K562 (cell line): ENCODE results near the gene PES1. TPM values are rescaled to one million over a fixed set of nuclear protein-coding genes. Genes with fewer than 3 reads are reported as not detected.

Experiments
- BMI1 ChIP-seq: fragments of 150-350 bp; IDR thresholded peaks from 2 replicates; pipeline ENCODE4 v1.6.1; 2014; ENCODE audit warnings: low read length
- BRCA1 ChIP-seq, 2 experiments: fragments of 450-650 bp in 1 of 2; sonication (generic) in 1 of 2; formaldehyde crosslinking in 1 of 2; IDR thresholded peaks; 2 replicates each; pipeline versions ENCODE4 v1.5.0 to v1.6.1; 2017 to 2020; ENCODE audit warnings: mild to moderate bottlenecking in 1 of 2, missing genetic modification reagents in 1 of 2
- HCFC1 ChIP-seq: IDR thresholded peaks from 2 replicates; pipeline ENCODE4 v1.6.1; 2012; ENCODE audit warnings: low read depth, low read length, improper control_type of control experiment
- KLF6 ChIP-seq: fragments of 250-450 bp; sonication (Bioruptor Pico); IDR thresholded peaks from 2 replicates; pipeline ENCODE4 v1.4.0; 2020; ENCODE audit warnings: mild to moderate bottlenecking, moderate library complexity, borderline replicate concordance
- RBM14 ChIP-seq: fragments of 200-400 bp; formaldehyde crosslinking; IDR thresholded peaks from 2 replicates; pipeline ENCODE4 v1.6.1; 2018; ENCODE audit warnings: low read depth, mild to moderate bottlenecking, low read length, moderate library complexity, borderline replicate concordance; ENCODE audit not compliant: insufficient read depth
- SIX5 ChIP-seq, 2 experiments: IDR thresholded peaks; 2 replicates each; pipeline ENCODE4 v1.6.1; 2011; ENCODE audit warnings: low read length in 2 of 2, borderline replicate concordance in 1 of 2, low read depth in 1 of 2, mild to moderate bottlenecking in 1 of 2, moderate library complexity in 1 of 2; ENCODE audit not compliant: insufficient read depth in 1 of 2
- ZBTB43 ChIP-seq: sonication (generic); formaldehyde crosslinking; IDR thresholded peaks from 2 replicates; pipeline ENCODE4 v1.8.0; 2023; ENCODE audit warnings: mild to moderate bottlenecking, missing genetic modification reagents
- ZNF589 ChIP-seq: fragments of 200-800 bp; sonication (Bioruptor generic); IDR thresholded peaks from 2 replicates; pipeline ENCODE4 v1.6.1; 2016; ENCODE audit warnings: low read depth, missing genetic modification characterization, missing compliant biosample characterization
- ZNF778 ChIP-seq: fragments of 450-650 bp; formaldehyde crosslinking; IDR thresholded peaks from 2 replicates; pipeline ENCODE4 v1.4.0; 2020; ENCODE audit warnings: mild to moderate bottlenecking, moderate library complexity
- polyA plus RNA-seq, 8 experiments: library from polyadenylated mRNA; depleted of rRNA in 4 of 8; stranded (reverse) in 5 of 8; unstranded in 3 of 8; fragments of >200 nt; fragmentation: Nextera tagmentation in 2 of 8; fragmentation: Illumina TruSeq in 1 of 8; extraction: Ambion mirVana in 2 of 8; extraction: Trizol in 1 of 8; gene quantifications; 2 replicates each; pipeline versions ENCODE4 v1.2.1 to v1.2.3, GENCODE V29; 2011 to 2014; ENCODE audit warnings: inconsistent platforms in 1 of 8, missing spikeins in 1 of 8
- total RNA-seq, 7 experiments: library from RNA; depleted of rRNA in 6 of 7; stranded (reverse); fragments of >200 nt in 6 of 7; fragmentation: Illumina TruSeq in 2 of 7; extraction: Trizol in 2 of 7; gene quantifications; 2 replicates each; pipeline versions ENCODE4 v1.2.1 to v1.2.3, GENCODE V29; 2011 to 2021; ENCODE audit warnings: low replicate concordance in 1 of 7
- TF ChIP-seq, protein P1 (sequence below): fragments of 450-650 bp; IDR thresholded peaks from 2 replicates; pipeline ENCODE4 v1.6.1; 2016; ENCODE audit warnings: mild to moderate bottlenecking
- TF ChIP-seq, protein P2 (sequence below): fragments of 450-650 bp; IDR thresholded peaks from 2 replicates; pipeline ENCODE4 v1.6.1; 2016; ENCODE audit warnings: mild to moderate bottlenecking, moderate library complexity

The PES1 gene
- total and polyA plus RNA-seq, 9 of the 15 experiments (the other 6 are each of a cell fraction or from before 2014, with no cell fraction given), result 6.5 to 158 (median 94.3) TPM

DNA sequence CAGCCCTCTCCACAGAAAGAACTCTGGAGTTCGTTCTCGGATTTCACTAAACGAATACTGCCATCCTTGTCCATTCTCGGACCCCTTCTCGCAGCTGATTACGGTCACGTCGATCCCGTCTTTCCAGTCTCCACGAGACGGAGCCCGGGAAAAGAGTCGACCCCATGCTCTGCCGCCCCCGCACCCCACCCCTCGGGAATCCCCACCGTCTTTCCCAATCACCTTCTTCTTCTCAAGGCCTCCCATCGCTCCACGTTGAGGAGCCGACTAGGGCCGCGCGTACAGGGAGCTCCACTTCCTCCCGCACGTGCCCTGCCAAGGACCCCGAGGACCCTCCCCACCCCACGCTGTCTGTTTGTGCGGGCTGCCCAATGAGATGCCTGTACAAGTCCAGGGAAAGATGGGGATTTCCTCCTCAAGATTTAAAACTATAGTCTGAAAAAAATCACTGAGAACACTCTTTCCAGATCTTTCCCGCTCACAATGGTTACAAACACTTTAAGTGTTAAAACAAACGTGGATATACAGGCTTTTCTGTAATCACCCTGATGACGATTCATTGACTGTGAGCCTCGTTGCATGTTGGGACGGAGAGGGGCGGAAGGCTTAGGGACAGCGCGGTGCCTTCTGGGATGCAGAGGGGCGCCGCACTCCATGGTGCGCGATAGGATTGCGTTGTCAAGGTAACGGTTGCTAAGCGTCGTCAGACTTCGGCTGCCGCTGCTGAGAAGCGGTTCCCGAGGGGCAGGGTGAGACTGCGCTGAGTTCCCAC, at the start of gene PES1 (continued):
- TF ChIP-seq, protein P1, sequence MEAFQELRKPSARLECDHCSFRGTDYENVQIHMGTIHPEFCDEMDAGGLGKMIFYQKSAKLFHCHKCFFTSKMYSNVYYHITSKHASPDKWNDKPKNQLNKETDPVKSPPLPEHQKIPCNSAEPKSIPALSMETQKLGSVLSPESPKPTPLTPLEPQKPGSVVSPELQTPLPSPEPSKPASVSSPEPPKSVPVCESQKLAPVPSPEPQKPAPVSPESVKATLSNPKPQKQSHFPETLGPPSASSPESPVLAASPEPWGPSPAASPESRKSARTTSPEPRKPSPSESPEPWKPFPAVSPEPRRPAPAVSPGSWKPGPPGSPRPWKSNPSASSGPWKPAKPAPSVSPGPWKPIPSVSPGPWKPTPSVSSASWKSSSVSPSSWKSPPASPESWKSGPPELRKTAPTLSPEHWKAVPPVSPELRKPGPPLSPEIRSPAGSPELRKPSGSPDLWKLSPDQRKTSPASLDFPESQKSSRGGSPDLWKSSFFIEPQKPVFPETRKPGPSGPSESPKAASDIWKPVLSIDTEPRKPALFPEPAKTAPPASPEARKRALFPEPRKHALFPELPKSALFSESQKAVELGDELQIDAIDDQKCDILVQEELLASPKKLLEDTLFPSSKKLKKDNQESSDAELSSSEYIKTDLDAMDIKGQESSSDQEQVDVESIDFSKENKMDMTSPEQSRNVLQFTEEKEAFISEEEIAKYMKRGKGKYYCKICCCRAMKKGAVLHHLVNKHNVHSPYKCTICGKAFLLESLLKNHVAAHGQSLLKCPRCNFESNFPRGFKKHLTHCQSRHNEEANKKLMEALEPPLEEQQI, result no peak
- TF ChIP-seq BRCA1 (IDR thresholded peaks at IDR 0.05) (no peak), BRCA1 (CRISPR knock-in tag; IDR thresholded peaks at IDR 0.05) (no peak), ZNF778 (CRISPR knock-in tag) (no peak), KLF6 (CRISPR knock-in tag) (no peak), HCFC1 (peak; percentile 96), BMI1 (peak; percentile 99), ZBTB43 (CRISPR knock-in tag) (no peak), RBM14 (no peak), ZNF589 (0 out of 2 replicates have a peak, but pooled peaks have one; percentile 53), SIX5 (IDR thresholded peaks at IDR 0.05; ENCODE audit: borderline replicate concordance in 1 of 2, insufficient read depth in 1 of 2, low read depth in 1 of 2, low read length in 2 of 2) (peak; percentile 73 to 79)
- TF ChIP-seq, protein P2, sequence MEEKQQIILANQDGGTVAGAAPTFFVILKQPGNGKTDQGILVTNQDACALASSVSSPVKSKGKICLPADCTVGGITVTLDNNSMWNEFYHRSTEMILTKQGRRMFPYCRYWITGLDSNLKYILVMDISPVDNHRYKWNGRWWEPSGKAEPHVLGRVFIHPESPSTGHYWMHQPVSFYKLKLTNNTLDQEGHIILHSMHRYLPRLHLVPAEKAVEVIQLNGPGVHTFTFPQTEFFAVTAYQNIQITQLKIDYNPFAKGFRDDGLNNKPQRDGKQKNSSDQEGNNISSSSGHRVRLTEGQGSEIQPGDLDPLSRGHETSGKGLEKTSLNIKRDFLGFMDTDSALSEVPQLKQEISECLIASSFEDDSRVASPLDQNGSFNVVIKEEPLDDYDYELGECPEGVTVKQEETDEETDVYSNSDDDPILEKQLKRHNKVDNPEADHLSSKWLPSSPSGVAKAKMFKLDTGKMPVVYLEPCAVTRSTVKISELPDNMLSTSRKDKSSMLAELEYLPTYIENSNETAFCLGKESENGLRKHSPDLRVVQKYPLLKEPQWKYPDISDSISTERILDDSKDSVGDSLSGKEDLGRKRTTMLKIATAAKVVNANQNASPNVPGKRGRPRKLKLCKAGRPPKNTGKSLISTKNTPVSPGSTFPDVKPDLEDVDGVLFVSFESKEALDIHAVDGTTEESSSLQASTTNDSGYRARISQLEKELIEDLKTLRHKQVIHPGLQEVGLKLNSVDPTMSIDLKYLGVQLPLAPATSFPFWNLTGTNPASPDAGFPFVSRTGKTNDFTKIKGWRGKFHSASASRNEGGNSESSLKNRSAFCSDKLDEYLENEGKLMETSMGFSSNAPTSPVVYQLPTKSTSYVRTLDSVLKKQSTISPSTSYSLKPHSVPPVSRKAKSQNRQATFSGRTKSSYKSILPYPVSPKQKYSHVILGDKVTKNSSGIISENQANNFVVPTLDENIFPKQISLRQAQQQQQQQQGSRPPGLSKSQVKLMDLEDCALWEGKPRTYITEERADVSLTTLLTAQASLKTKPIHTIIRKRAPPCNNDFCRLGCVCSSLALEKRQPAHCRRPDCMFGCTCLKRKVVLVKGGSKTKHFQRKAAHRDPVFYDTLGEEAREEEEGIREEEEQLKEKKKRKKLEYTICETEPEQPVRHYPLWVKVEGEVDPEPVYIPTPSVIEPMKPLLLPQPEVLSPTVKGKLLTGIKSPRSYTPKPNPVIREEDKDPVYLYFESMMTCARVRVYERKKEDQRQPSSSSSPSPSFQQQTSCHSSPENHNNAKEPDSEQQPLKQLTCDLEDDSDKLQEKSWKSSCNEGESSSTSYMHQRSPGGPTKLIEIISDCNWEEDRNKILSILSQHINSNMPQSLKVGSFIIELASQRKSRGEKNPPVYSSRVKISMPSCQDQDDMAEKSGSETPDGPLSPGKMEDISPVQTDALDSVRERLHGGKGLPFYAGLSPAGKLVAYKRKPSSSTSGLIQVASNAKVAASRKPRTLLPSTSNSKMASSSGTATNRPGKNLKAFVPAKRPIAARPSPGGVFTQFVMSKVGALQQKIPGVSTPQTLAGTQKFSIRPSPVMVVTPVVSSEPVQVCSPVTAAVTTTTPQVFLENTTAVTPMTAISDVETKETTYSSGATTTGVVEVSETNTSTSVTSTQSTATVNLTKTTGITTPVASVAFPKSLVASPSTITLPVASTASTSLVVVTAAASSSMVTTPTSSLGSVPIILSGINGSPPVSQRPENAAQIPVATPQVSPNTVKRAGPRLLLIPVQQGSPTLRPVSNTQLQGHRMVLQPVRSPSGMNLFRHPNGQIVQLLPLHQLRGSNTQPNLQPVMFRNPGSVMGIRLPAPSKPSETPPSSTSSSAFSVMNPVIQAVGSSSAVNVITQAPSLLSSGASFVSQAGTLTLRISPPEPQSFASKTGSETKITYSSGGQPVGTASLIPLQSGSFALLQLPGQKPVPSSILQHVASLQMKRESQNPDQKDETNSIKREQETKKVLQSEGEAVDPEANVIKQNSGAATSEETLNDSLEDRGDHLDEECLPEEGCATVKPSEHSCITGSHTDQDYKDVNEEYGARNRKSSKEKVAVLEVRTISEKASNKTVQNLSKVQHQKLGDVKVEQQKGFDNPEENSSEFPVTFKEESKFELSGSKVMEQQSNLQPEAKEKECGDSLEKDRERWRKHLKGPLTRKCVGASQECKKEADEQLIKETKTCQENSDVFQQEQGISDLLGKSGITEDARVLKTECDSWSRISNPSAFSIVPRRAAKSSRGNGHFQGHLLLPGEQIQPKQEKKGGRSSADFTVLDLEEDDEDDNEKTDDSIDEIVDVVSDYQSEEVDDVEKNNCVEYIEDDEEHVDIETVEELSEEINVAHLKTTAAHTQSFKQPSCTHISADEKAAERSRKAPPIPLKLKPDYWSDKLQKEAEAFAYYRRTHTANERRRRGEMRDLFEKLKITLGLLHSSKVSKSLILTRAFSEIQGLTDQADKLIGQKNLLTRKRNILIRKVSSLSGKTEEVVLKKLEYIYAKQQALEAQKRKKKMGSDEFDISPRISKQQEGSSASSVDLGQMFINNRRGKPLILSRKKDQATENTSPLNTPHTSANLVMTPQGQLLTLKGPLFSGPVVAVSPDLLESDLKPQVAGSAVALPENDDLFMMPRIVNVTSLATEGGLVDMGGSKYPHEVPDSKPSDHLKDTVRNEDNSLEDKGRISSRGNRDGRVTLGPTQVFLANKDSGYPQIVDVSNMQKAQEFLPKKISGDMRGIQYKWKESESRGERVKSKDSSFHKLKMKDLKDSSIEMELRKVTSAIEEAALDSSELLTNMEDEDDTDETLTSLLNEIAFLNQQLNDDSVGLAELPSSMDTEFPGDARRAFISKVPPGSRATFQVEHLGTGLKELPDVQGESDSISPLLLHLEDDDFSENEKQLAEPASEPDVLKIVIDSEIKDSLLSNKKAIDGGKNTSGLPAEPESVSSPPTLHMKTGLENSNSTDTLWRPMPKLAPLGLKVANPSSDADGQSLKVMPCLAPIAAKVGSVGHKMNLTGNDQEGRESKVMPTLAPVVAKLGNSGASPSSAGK, result no peak
